Neuronal stem cell (in vitro differentiated cells): ENCODE data around the gene METTL6.

ENCODE experiments used
- DNase-seq: peaks from one replicate; pipeline ENCODE4 v3.0.0-alpha.2; 2013; ENCODE audit warnings: low spot score
- H2AFZ ChIP-seq: one replicate; pipeline ENCODE4 v1.6.1; 2013; ENCODE audit warnings: mild to moderate bottlenecking, low read length, inconsistent platforms
- H2AK5ac ChIP-seq: 2 replicates; pipeline ENCODE4 v1.6.1; 2013; ENCODE audit warnings: low read depth, mild to moderate bottlenecking, inconsistent platforms, low read length, moderate library complexity, mixed read lengths
- H2BK120ac ChIP-seq: 2 replicates; pipeline ENCODE4 v1.6.1; 2013; ENCODE audit warnings: low read depth, mild to moderate bottlenecking, inconsistent platforms, low read length, moderate library complexity, mixed read lengths
- H2BK12ac ChIP-seq: one replicate; pipeline ENCODE4 v1.6.1; 2013; ENCODE audit warnings: low read length, inconsistent platforms
- H2BK15ac ChIP-seq: 2 replicates; pipeline ENCODE4 v1.6.1; 2013; ENCODE audit warnings: mild to moderate bottlenecking, low read length, inconsistent platforms, mixed read lengths
- H2BK5ac ChIP-seq: one replicate; pipeline ENCODE4 v1.6.1; 2013; ENCODE audit warnings: inconsistent platforms, mild to moderate bottlenecking, low read length, moderate library complexity
- H3K14ac ChIP-seq: one replicate; pipeline ENCODE4 v1.6.1; 2013; ENCODE audit warnings: low read length, inconsistent platforms
- H3K18ac ChIP-seq: 2 replicates; pipeline ENCODE4 v1.6.1; 2013; ENCODE audit warnings: low read length, inconsistent platforms
- H3K23ac ChIP-seq: 2 replicates; pipeline ENCODE4 v1.6.1; 2013; ENCODE audit warnings: low read depth, mild to moderate bottlenecking, mixed read lengths, low read length, inconsistent platforms; ENCODE audit not compliant: poor library complexity
- H3K27ac ChIP-seq: replicated peaks from 3 replicates; pipeline ENCODE4 v1.5.1; 2013; ENCODE audit warnings: low read length, inconsistent platforms
- H3K27me3 ChIP-seq, 3 experiments: 2 replicates each; pipeline ENCODE4 v1.6.1; 2013; ENCODE audit warnings: low read length in 3 of 3, mild to moderate bottlenecking in 2 of 3, inconsistent platforms in 1 of 3, low read depth in 1 of 3, mixed read lengths in 1 of 3, moderate library complexity in 1 of 3; ENCODE audit not compliant: control insufficient read depth in 3 of 3, insufficient read depth in 3 of 3
- H3K36me3 ChIP-seq, 2 donors: replicated peaks in 1 of 2; 2 replicates each; pipeline ENCODE4 v1.6.1; 2013; ENCODE audit warnings: low read length in 2 of 2; ENCODE audit not compliant: control insufficient read depth in 2 of 2, insufficient read depth in 2 of 2
- H3K4ac ChIP-seq: 2 replicates; pipeline ENCODE4 v1.6.1; 2013; ENCODE audit warnings: inconsistent platforms, mild to moderate bottlenecking, low read length, moderate library complexity
- H3K4me1 ChIP-seq, 2 donors: 1 replicate in 1 of 2; 2 replicates in 1 of 2; pipeline ENCODE4 v1.6.1; 2013; ENCODE audit warnings: low read length in 2 of 2, low read depth in 1 of 2; ENCODE audit not compliant: control insufficient read depth in 2 of 2, insufficient read depth in 1 of 2
- H3K4me2 ChIP-seq: one replicate; pipeline ENCODE4 v1.6.1; 2013; ENCODE audit warnings: mild to moderate bottlenecking, low read length, inconsistent platforms; ENCODE audit not compliant: insufficient read depth, poor library complexity, severe bottlenecking
- H3K4me3 ChIP-seq, 2 donors: 2 replicates each; pipeline ENCODE4 v1.5.1; 2013; ENCODE audit warnings: low read length in 2 of 2, mild to moderate bottlenecking in 2 of 2, inconsistent platforms in 1 of 2, moderate library complexity in 1 of 2
- H3K79me1 ChIP-seq: one replicate; pipeline ENCODE4 v1.6.1; 2013; ENCODE audit warnings: low read depth, mild to moderate bottlenecking, inconsistent platforms, low read length, moderate library complexity
- H3K9ac ChIP-seq: one replicate; pipeline ENCODE4 v1.6.1; 2013; ENCODE audit warnings: mild to moderate bottlenecking, low read depth, low read length, inconsistent platforms; ENCODE audit not compliant: poor library complexity
- H3K9me3 ChIP-seq, 2 donors: replicated peaks in 1 of 2; 2 replicates each; pipeline versions ENCODE3 to v1.6.1; 2013; ENCODE audit warnings: low read length in 2 of 2, mild to moderate bottlenecking in 2 of 2, inconsistent platforms in 1 of 2, low read depth in 1 of 2, mixed read lengths in 1 of 2, moderate library complexity in 1 of 2; ENCODE audit not compliant: control insufficient read depth in 2 of 2, insufficient read depth in 1 of 2
- H4K8ac ChIP-seq: one replicate; pipeline ENCODE4 v1.6.1; 2013; ENCODE audit warnings: low read depth, mild to moderate bottlenecking, inconsistent platforms, low read length, moderate library complexity
- H4K91ac ChIP-seq: one replicate; pipeline ENCODE4 v1.6.1; 2013; ENCODE audit warnings: low read length, low read depth, mild to moderate bottlenecking, inconsistent platforms; ENCODE audit not compliant: poor library complexity
- WGBS, 2 donors: extraction: QIAGEN DNeasy Blood & Tissue Kit; methylation state at CpG; one replicate each; pipeline ENCODE4 v1.1.7; 2013; ENCODE audit warnings: missing lambda C conversion rate in 2 of 2, mixed read lengths in 1 of 2; ENCODE audit not compliant: insufficient read length in 2 of 2, insufficient replicate concordance in 1 of 2; ENCODE audit errors: extremely low coverage in 2 of 2; 5-methylcytosine and 5-hydroxymethylcytosine counted together

METTL6 gene

DNA sequence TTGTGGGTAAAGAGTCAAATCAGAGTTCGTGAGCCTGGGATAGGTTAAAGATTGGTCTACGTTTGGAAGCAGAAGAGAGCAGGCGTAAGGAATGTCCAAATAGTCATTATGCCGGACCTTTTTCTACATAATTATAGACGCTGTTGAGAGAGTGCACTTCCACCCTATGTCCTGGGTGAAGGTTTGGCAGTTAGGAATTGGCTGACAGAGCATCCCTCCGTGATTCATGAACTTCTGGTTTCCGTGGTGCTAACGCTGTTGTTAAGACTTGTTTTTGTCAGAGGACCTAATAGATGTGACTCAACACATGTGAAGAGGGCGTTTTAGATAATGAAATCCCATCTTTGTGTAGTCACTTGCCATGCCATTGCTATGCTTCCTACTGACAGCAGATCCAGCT is 1.2 kb upstream of the METTL6 start:
- H3K14ac ChIP-seq: no peak overlapping the region
- H3K79me1 ChIP-seq: peaks cover 8% of the 10 kb centered on the region
- peaks cover 14 to 71% of the 10 kb centered on the region in 2 donors for H3K36me3 ChIP-seq
- no peak overlapping the region for H2BK15ac ChIP-seq
- no peak for DNase-seq
- no peak overlapping the region for H4K8ac ChIP-seq
- no peak overlapping the region for H3K27ac ChIP-seq
- H2BK12ac ChIP-seq: no peak overlapping the region
- H2BK5ac ChIP-seq: no peak overlapping the region
- no peak overlapping the region for H2BK120ac ChIP-seq
- H3K4me1 ChIP-seq: peaks cover 6 to 7% of the 10 kb centered on the region in 2 donors
- no peaks in the 10 kb centered on the region for H3K27me3 ChIP-seq
- no peak overlapping the region for H4K91ac ChIP-seq
- H3K9me3 ChIP-seq: no peaks in the 10 kb centered on the region
- H3K9ac ChIP-seq: no peak overlapping the region
- H2AK5ac ChIP-seq: no peak overlapping the region
- H3K4ac ChIP-seq: no peak overlapping the region
- no peak overlapping the region for H3K18ac ChIP-seq
- H3K4me3 ChIP-seq: peak overlapping the region in 1 of 2 donors; percentile 83
- no peak overlapping the region for H3K23ac ChIP-seq
- no CpG with 5 or more reads among the region's 9 CpGs for WGBS, 2 donors
- peak overlapping the region; percentile 75 for H3K4me2 ChIP-seq
- no peak overlapping the region for H2AFZ ChIP-seq

DNA sequence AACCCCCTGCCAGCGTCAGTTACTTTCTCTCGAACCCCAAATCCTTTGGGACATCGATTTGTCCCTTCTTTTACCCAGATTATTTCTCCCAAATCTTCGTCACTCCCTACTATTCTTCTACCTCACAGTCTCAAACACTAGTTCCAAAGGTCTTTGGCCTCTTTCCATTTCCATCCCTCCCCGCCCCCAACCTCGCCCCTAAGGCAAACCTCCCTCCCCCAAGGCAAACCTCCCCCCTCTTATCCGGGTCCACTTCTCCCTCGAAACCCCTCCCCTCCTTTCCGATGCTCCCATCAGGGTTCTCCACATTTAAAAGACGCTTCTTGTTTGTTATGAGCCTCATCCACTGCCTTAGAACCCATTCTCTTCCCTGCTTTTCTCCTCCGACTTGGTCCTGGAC is 637 bp upstream of the METTL6 start:
- peak overlapping the region; percentile 98 for H2AFZ ChIP-seq
- H3K27ac ChIP-seq: no peak overlapping the region
- H3K27me3 ChIP-seq: no peaks in the 10 kb centered on the region
- H3K9ac ChIP-seq: peak overlapping the region; percentile 92
- DNase-seq: no peak
- H4K8ac ChIP-seq: no peak overlapping the region
- no peak overlapping the region for H3K14ac ChIP-seq
- H3K79me1 ChIP-seq: peaks cover 8% of the 10 kb centered on the region
- H2BK12ac ChIP-seq: no peak overlapping the region
- peaks cover 17 to 71% of the 10 kb centered on the region in 2 donors for H3K36me3 ChIP-seq
- no peak overlapping the region for H3K4ac ChIP-seq
- H3K4me1 ChIP-seq: peaks cover 6 to 7% of the 10 kb centered on the region in 2 donors
- H3K23ac ChIP-seq: no peak overlapping the region
- no peak overlapping the region for H2BK15ac ChIP-seq
- H2AK5ac ChIP-seq: no peak overlapping the region
- H3K18ac ChIP-seq: no peak overlapping the region
- H4K91ac ChIP-seq: no peak overlapping the region
- H3K4me2 ChIP-seq: peak overlapping the region; percentile 75
- peak overlapping the region; percentile 61 for H2BK120ac ChIP-seq
- peak overlapping the region; percentile 83 to 93 for H3K4me3 ChIP-seq
- no peaks in the 10 kb centered on the region for H3K9me3 ChIP-seq
- WGBS, 2 donors: no CpG with 5 or more reads among the region's 11 CpGs
- H2BK5ac ChIP-seq: peak overlapping the region; percentile 88

DNA sequence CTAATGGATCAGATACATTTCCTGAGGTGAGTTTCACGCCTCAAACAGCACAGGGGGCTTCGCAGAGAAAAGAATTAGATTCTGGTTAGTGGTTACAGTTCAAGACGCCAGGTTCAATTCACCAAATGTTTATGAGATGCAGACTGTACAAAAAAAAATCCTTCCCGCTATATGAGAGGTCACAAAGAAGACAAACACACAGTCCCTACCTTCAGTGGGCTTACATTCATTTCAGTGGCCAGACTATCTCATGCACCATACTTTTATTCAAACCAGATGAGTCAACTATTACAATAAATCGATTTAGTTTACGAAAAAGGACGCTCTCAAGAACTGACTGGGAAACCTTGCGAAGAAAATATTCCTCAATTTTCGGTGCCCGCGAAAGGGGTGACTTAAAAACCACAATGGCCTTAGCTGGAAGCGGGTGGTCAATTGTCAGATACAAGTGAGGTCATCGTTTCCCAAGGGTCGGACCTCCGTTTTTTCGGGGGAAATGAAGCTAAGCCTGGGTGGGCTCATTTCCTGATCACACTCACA is 695 bp downstream of the METTL6 start:
- Histone ChIP-seq H3K4me2 (peak overlapping the region; percentile 75), H3K9me3 (no peaks in the 10 kb centered on the region), H3K23ac (no peak overlapping the region), H2BK12ac (no peak overlapping the region), H2AK5ac (no peak overlapping the region), H2BK120ac (no peak overlapping the region), H3K9ac (peak overlapping the region; percentile 92), H3K4me3 (peak overlapping the region; percentile 83 to 93), H4K8ac (no peak overlapping the region), H3K4ac (no peak overlapping the region), H3K79me1 (peaks cover 8% of the 10 kb centered on the region), H3K27me3 (no peaks in the 10 kb centered on the region), H2BK15ac (no peak overlapping the region), H3K36me3 (peaks cover 15 to 70% of the 10 kb centered on the region in 2 donors), H3K27ac (no peak overlapping the region), H3K18ac (peak overlapping the region; percentile 94), H2AFZ (peak overlapping the region; percentile 98), H2BK5ac (peak overlapping the region; percentile 88), H4K91ac (no peak overlapping the region), H3K4me1 (peaks cover 6 to 7% of the 10 kb centered on the region in 2 donors), H3K14ac (peak overlapping the region; percentile 63)
- WGBS, 2 donors: no CpG with 5 or more reads among the region's 16 CpGs
- no peak for DNase-seq

DNA sequence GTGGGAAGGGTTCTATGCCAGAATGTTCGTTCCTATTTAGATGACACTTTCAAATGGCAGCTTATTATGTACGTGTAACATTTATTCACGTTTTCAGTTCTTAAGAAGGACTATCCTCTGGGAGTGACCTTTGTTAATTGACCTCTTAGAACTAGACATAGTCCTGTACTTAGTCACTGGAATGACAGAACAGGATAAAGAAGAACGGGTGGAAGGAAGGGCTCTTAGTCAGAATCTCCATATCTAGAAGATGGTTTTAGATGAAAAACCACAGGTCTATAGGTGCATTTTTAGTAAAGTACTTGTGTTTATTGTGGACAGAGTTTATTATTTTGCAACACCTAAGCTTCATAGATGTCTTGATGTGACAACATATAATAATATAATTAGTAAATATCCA is 6.5 kb downstream of the METTL6 start:
- H4K8ac ChIP-seq: no peak overlapping the region
- peaks cover 12 to 94% of the 10 kb centered on the region in 2 donors for H3K36me3 ChIP-seq
- no peak overlapping the region for H3K27ac ChIP-seq
- no peak overlapping the region for H2AFZ ChIP-seq
- H3K4me2 ChIP-seq: no peak overlapping the region
- H3K23ac ChIP-seq: no peak overlapping the region
- no peak overlapping the region for H2AK5ac ChIP-seq
- H3K27me3 ChIP-seq: no peaks in the 10 kb centered on the region
- no peak overlapping the region for H2BK15ac ChIP-seq
- H3K79me1 ChIP-seq: no peaks in the 10 kb centered on the region
- no peak overlapping the region for H3K4me3 ChIP-seq
- DNase-seq: no peak
- no peak overlapping the region for H3K4ac ChIP-seq
- no peak overlapping the region for H3K14ac ChIP-seq
- H3K18ac ChIP-seq: no peak overlapping the region
- H3K9ac ChIP-seq: no peak overlapping the region
- no peak overlapping the region for H2BK5ac ChIP-seq
- H2BK12ac ChIP-seq: no peak overlapping the region
- no peak overlapping the region for H4K91ac ChIP-seq
- H2BK120ac ChIP-seq: no peak overlapping the region
- WGBS, 2 donors: no CpG with 5 or more reads among the region's 4 CpGs
- H3K9me3 ChIP-seq: no peaks in the 10 kb centered on the region
- no peaks in the 10 kb centered on the region for H3K4me1 ChIP-seq
